ENCODE measurements around the gene AVPR2. TPM values are rescaled to one million over a fixed set of nuclear protein-coding genes. Genes with fewer than 3 reads are reported as not detected.

AVPR2 gene
- polyA plus RNA-seq, 12 donors, result 0.33 to 1.3 (median 0.63) TPM; not detected in 2

DNA sequence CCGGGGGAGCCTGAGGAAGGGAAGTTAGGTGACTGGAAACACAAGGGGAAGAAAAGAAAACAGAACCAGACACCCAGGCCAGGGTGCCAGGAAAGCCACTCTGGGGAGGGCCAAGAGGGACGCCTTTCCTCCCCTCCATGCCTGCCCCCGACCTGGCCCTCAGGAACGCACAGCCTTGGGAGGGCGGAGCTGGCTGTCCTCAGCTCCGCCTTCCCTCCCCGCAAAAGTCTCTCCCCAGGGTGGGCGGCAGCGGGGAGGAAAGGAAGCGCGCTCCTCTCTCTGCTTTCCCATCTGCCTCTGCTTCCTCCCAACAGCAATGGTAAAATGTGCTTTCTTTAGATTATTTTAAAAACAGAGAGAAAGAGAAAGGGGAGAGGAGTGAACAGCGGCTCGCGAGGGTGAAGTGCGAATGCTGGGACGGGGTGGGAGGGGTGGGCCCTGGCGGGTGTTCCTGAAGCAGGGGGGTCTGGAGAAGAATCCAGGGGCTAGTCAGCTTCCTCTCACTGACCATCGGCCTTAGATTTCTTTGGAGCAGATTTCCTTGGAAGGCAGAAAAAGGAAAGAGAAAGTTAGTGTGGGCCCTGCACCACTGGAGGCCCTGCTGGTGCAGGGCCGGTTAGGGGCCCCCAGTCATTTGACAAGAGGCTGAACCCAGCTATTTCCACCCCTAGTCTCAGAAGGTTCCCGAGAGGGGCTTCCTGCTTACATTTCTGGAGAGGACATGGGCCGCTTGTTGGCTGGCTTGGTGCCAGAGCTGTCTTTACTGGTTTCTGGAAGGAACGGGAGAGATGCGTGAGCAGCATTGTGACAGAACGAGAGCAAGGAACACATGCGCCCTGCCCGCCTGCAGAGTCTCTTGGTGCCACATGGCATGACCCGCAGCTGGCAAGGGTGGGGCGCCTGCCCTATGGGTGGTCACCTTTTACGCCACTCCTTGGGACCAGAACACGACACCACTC is 44.7 kb downstream of the AVPR2 start:
- DNase-seq, result no peak

DNA sequence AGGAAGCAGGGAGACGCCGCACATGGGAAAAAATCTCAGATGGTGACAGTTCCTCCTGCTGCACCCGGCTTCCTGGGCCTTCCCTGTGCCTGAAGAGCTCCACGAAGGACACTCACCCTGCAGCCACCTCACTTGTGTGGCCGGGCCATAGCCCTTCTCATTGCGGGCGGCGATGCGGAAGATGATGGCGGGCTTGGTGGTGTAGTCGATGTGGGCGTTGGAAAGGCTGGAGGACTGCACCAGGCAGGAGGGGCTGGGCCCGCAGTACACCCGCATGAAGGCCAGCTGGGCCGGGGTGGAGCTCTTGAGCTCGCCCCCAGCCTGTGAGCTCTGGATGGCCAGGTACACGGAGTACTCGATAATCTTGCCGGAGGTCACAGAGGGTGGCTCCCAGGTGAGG is 45.7 kb downstream of the AVPR2 start:
- no peak for DNase-seq

DNA sequence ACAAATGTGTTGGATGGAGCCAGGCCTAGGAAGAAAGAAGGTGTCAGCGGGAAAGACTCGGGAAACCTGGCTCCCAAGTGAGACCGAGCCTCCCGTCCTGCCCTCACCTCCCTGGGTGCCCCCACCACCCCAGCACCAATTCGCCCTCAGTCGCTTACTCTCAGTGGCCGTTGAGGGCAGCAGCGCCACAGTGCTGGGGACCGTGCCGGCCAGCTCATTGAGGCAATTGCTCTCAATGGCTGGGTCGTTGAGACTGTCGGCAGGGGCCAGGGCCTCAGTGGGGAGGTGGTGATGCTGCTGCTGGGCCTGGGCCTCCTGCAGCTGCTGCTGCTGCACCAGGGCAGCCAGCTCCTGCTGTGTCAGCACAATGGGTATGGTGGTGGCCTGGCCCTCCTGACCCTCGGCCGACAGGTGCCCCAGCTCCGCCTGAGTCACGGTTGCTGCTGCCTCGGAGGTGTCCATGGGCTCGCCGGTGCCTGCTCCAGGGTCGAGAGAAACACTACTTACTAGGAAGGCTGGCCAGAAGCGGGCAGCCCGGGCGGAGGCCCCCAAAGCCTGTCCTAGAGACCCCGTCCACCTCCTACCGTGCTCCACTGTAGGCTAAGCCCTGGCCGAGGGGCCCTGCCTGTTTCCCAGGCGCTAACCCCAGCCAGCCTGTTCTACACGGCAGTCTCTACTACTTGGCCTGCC is 47.4 kb downstream of the AVPR2 start:
- no peak for DNase-seq

DNA sequence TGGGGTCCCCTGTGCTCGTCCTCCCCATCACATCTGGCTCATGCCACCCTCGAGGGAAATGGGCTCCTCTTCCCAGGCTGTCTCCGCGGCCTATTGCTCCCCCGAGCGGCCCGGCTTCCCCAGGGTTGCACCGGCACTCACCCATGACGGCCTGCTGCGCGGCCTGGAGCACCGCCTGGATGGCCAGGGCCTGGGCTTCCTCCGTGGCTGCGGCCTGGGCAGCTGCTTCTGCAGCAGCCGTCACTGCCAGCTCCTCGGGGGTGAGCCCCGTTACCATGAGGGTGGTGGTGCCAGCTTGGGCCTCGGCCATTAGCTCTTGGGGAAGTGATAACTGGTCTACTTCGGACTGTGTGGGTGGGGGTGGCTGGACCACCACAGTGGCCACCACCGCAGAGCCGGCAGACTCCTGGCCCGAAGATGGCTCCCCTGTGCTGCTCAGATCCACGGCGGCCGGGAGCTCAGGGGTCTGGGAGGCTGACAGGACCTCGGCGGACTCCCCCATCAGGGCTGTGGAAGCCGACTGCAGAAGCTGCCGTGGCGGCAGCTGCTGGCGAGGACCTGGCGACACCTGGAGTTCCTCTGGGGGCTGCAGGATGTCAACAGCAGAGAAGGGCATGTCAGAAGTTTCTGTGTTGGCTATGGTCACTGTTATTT is 48.0 kb downstream of the AVPR2 start:
- DNase-seq, result no peak

GRCh38 chrX:153953342-153953830 is 48.9 kb downstream of the AVPR2 start:
- peak; percentile 70 for DNase-seq

- DNase-seq, result no peak
Observed at GRCh38 chrX:153953892-153954557, 49.6 kb downstream of the AVPR2 start.

GRCh38 chrX:153954558-153955227 is 50.2 kb downstream of the AVPR2 start:
- DNase-seq, result no peak

DNA sequence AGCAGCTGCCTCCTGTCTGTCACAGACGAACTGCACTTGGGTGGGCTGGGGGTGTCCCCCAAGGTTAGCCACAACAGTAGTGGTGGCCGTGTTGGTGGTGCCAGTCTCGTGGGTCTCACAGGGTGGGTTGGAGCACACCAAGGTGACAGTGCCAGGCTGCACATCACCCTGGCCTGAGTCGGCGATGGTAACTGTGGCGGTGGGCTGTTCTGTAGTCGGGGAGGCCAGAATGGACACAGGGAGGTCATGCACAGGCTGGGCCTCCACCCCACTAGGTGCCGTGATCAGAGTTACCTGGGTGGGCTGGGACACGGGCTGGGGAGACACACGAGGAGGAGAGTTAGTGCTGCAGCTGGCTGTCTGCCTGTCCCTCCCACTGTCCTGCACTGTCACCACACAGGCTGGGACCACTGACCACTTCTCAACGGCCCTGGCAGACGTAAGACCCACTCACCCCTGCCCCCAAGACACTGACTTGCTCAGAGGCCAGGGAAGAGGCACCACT is 50.8 kb downstream of the AVPR2 start:
- DNase-seq, result no peak

- DNase-seq, result no peak
Observed at GRCh38 chrX:153956044-153956907, 51.8 kb downstream of the AVPR2 start.

Other genes starting within 250 kb of the AVPR2 start
- 10 to 100 TPM in 2 of 12 donors, 1 to 10 TPM in 9, not detected in 1; 1.5 to 20.9 (median 4.4) TPM for gene PNCK, start 230.9 kb upstream of the AVPR2 start, polyA plus RNA-seq (ENCODE audit: insufficient read length in 12 of 12)
- 10 to 100 TPM in 11 of 12 donors, not detected in 1; 24.6 to 44.9 (median 28.9) TPM for gene SLC6A8, start 216.7 kb upstream of the AVPR2 start, polyA plus RNA-seq (ENCODE audit: insufficient read length in 12 of 12)
- 10 to 100 TPM in 11 of 12 donors, not detected in 1; 66.3 to 89.7 (median 73.6) TPM for gene BCAP31, start 180.3 kb upstream of the AVPR2 start, polyA plus RNA-seq (ENCODE audit: insufficient read length in 12 of 12)
- gene ABCD1, start 179.8 kb upstream of the AVPR2 start, polyA plus RNA-seq (ENCODE audit: insufficient read length in 12 of 12), result 10 to 100 TPM in 2 of 12 donors, 1 to 10 TPM in 9, not detected in 1; 5.7 to 14.0 (median 8.6) TPM
- 10 to 100 TPM in 2 of 12 donors, 1 to 10 TPM in 9, not detected in 1; 2.0 to 10.9 (median 3.1) TPM for gene PLXNB3, start 140.4 kb upstream of the AVPR2 start, polyA plus RNA-seq (ENCODE audit: insufficient read length in 12 of 12)
- gene SRPK3, start 123.6 kb upstream of the AVPR2 start, polyA plus RNA-seq (ENCODE audit: insufficient read length in 12 of 12), result 100 to 1,000 TPM in 11 of 12 donors, not detected in 1; 109 to 276 (median 201) TPM
- gene IDH3G, start 110.3 kb upstream of the AVPR2 start, polyA plus RNA-seq (ENCODE audit: insufficient read length in 12 of 12), result 10 to 100 TPM in 11 of 12 donors, not detected in 1; 37.1 to 73.0 (median 39.8) TPM
- 100 to 1,000 TPM in 9 of 12 donors, 10 to 100 TPM in 2, not detected in 1; 94.6 to 175 (median 108) TPM for gene SSR4, start 110.0 kb upstream of the AVPR2 start, polyA plus RNA-seq (ENCODE audit: insufficient read length in 12 of 12)
- gene PDZD4, start 74.1 kb upstream of the AVPR2 start, polyA plus RNA-seq (ENCODE audit: insufficient read length in 12 of 12), result 1 to 10 TPM in 11 of 12 donors, not detected in 1; 2.7 to 9.6 (median 2.8) TPM
- 10 to 100 TPM in 2 of 12 donors, 1 to 10 TPM in 9, not detected in 1; 1.7 to 11.7 (median 2.8) TPM for gene L1CAM, start 18.5 kb upstream of the AVPR2 start, polyA plus RNA-seq (ENCODE audit: insufficient read length in 12 of 12)
- gene ARHGAP4, start 21.6 kb downstream of the AVPR2 start, polyA plus RNA-seq (ENCODE audit: insufficient read length in 12 of 12), result 10 to 100 TPM in 11 of 12 donors, not detected in 1; 13.9 to 84.8 (median 18.2) TPM
- gene NAA10, start 30.4 kb downstream of the AVPR2 start, polyA plus RNA-seq (ENCODE audit: insufficient read length in 12 of 12), result 10 to 100 TPM in 11 of 12 donors, not detected in 1; 42.6 to 72.0 (median 57.7) TPM
- 10 to 100 TPM in 1 of 12 donors, 1 to 10 TPM in 10, not detected in 1; 1.4 to 26.0 (median 2.3) TPM for gene RENBP, start 40.0 kb downstream of the AVPR2 start, polyA plus RNA-seq (ENCODE audit: insufficient read length in 12 of 12)
- 100 to 1,000 TPM in 1 of 12 donors, 10 to 100 TPM in 11; 24.3 to 129 (median 31.2) TPM for gene HCFC1, start 67.1 kb downstream of the AVPR2 start, polyA plus RNA-seq (ENCODE audit: insufficient read length in 12 of 12)
- 1 to 10 TPM in 10 of 12 donors, not detected in 2; 2.7 to 7.0 (median 4.8) TPM for gene TMEM187, start 68.1 kb downstream of the AVPR2 start, polyA plus RNA-seq (ENCODE audit: insufficient read length in 12 of 12)
- 10 to 100 TPM in 11 of 12 donors, not detected in 1; 27.7 to 48.5 (median 39.2) TPM for gene IRAK1, start 115.2 kb downstream of the AVPR2 start, polyA plus RNA-seq (ENCODE audit: insufficient read length in 12 of 12)
- 10 to 100 TPM in 11 of 12 donors, not detected in 1; 16.5 to 30.0 (median 19.2) TPM for gene MECP2, start 193.0 kb downstream of the AVPR2 start, polyA plus RNA-seq (ENCODE audit: insufficient read length in 12 of 12)
- gene OPN1LW, start 239.6 kb downstream of the AVPR2 start, polyA plus RNA-seq (ENCODE audit: insufficient read length in 12 of 12), result not detected

All from muscle of arm (tissue), 12 donors.